ENCODE measurements around the gene HK1.
A peak's percentile ranks its signal among the peaks of the same experiment; 100 is the strongest.
"Not testable (repeated sequence)": the region's sequence is repeated elsewhere in the genome, so short reads cannot be mapped to it uniquely, and the experiment has no call there.

HK1 gene

GRCh38 chr10:69278446-69278963, at the start of gene HK1:
HK1 (plus strand) TSS chr10:69278496.
- no peak for DNase-seq (ENCODE audit: low read depth in 2 of 2)

GRCh38 chr10:69229616-69229916, 48.7 kb upstream of the HK1 start:
- no peak for DNase-seq (ENCODE audit: low read depth in 2 of 2)

GRCh38 chr10:69230128-69230527, 48.2 kb upstream of the HK1 start:
- DNase-seq (ENCODE audit: low read depth in 2 of 2): no peak

- no peak for DNase-seq (ENCODE audit: low read depth in 2 of 2)
Observed at GRCh38 chr10:69232252-69232651, 46.0 kb upstream of the HK1 start.

GRCh38 chr10:69232736-69233480, 45.4 kb upstream of the HK1 start:
- DNase-seq (ENCODE audit: low read depth in 2 of 2): no peak

- DNase-seq (ENCODE audit: low read depth in 2 of 2): no peak
Observed at GRCh38 chr10:69234447-69234846, 43.8 kb upstream of the HK1 start.

- DNase-seq (ENCODE audit: low read depth in 2 of 2): peak; percentile 77 to 78
Observed at GRCh38 chr10:69237528-69238159, 40.7 kb upstream of the HK1 start.

GRCh38 chr10:69239136-69239535, 39.2 kb upstream of the HK1 start:
- no peak for DNase-seq (ENCODE audit: low read depth in 2 of 2)

GRCh38 chr10:69239816-69240434, 38.4 kb upstream of the HK1 start:
- DNase-seq (ENCODE audit: low read depth in 2 of 2): no peak

GRCh38 chr10:69240455-69240854, 37.8 kb upstream of the HK1 start:
- DNase-seq (ENCODE audit: low read depth in 2 of 2): no peak

- DNase-seq (ENCODE audit: low read depth in 2 of 2): no peak
Observed at GRCh38 chr10:69241575-69241974, 36.7 kb upstream of the HK1 start.

- DNase-seq (ENCODE audit: low read depth in 2 of 2): no peak
Observed at GRCh38 chr10:69242040-69242851, 36.0 kb upstream of the HK1 start.

GRCh38 chr10:69242852-69243212, 35.5 kb upstream of the HK1 start:
- no peak for DNase-seq (ENCODE audit: low read depth in 2 of 2)

GRCh38 chr10:69243817-69244216, 34.5 kb upstream of the HK1 start:
- DNase-seq (ENCODE audit: low read depth in 2 of 2): no peak

GRCh38 chr10:69246036-69246435, 32.3 kb upstream of the HK1 start:
- no peak for DNase-seq (ENCODE audit: low read depth in 2 of 2)

- no peak for DNase-seq (ENCODE audit: low read depth in 2 of 2)
Observed at GRCh38 chr10:69246581-69247312, 31.5 kb upstream of the HK1 start.

- DNase-seq (ENCODE audit: low read depth in 2 of 2): no peak
Observed at GRCh38 chr10:69247313-69247710, 31.0 kb upstream of the HK1 start.

- no peak for DNase-seq (ENCODE audit: low read depth in 2 of 2)
Observed at GRCh38 chr10:69248117-69248730, 30.1 kb upstream of the HK1 start.

GRCh38 chr10:69250041-69250440, 28.3 kb upstream of the HK1 start:
- no peak for DNase-seq (ENCODE audit: low read depth in 2 of 2)

- not testable (repeated sequence) for DNase-seq (ENCODE audit: low read depth in 2 of 2)
Observed at GRCh38 chr10:69251417-69251816, 26.9 kb upstream of the HK1 start.

- DNase-seq (ENCODE audit: low read depth in 2 of 2): no peak
Observed at GRCh38 chr10:69253171-69253570, 25.1 kb upstream of the HK1 start.

Data from stimulated activated CD8-positive, alpha-beta memory T cell treated with anti-CD3 and anti-CD28 coated beads, Interleukin-2, amount 100 ng/mL, for 1 hour (primary cell).